PC-3 (cell line): ENCODE data around the gene PDZD2. TPM values are rescaled to one million over a fixed set of nuclear protein-coding genes. Genes with fewer than 3 reads are reported as not detected.

ENCODE experiments used
- ATAC-seq: fragments of 200-7000 bp; cut with Tn5 transposase; 2 replicates; pipeline ENCODE4 v1.9.1; 2020; ENCODE audit warnings: mild to moderate bottlenecking, moderate library complexity
- BruUV-seq: library from RNA; stranded (reverse); fragments of 400-500 nt; replicated peaks from 2 replicates; lab custom pipeline; 2021; lab: Mats Ljungman, UMichigan
- CTCF ChIA-PET: fragments of 300-600 bp; sonication (Branson Sonifier 250); formaldehyde crosslinking; loops from one replicate; lab custom pipeline; 2022; ENCODE audit warnings: antibody characterized with exemption; lab: Charles Lee
- POLR2A ChIA-PET: fragments of 300-600 bp; sonication (Branson Sonifier 250); formaldehyde crosslinking; loops from one replicate; lab custom pipeline; 2022; ENCODE audit warnings: antibody characterized with exemption; ENCODE audit not compliant: unreplicated experiment; lab: Charles Lee
- DNase-seq: peaks from one replicate; pipeline ENCODE4 v3.0.0-alpha.2; 2015
- H2AFZ ChIP-seq: fragments of 300-600 bp; sonication (generic); 2 replicates; pipeline ENCODE4 v1.6.0; 2016; ENCODE audit warnings: antibody characterized with exemption, low read length
- H3F3A ChIP-seq: fragments of 300-600 bp; sonication (generic); one replicate; pipeline ENCODE4 v1.6.0; 2017; ENCODE audit warnings: antibody characterized with exemption, low read length, control low read depth, mild to moderate bottlenecking; ENCODE audit not compliant: unreplicated experiment
- H3K27ac ChIP-seq: fragments of 300-600 bp; sonication (generic); 2 replicates; pipeline ENCODE4 v1.5.1; 2016; ENCODE audit warnings: mild to moderate bottlenecking, low read length
- H3K27me3 ChIP-seq: fragments of 300-600 bp; sonication (generic); 2 replicates; pipeline ENCODE4 v1.6.1; 2016; ENCODE audit warnings: low read length, mixed read lengths
- H3K36me3 ChIP-seq: fragments of 300-600 bp; sonication (generic); 2 replicates; pipeline ENCODE4 v1.6.1; 2016; ENCODE audit warnings: low read depth, mixed run types, low read length, mixed read lengths
- H3K4me1 ChIP-seq: fragments of 300-600 bp; sonication (generic); 2 replicates; pipeline ENCODE4 v1.5.1; 2016; ENCODE audit warnings: low read length; ENCODE audit not compliant: insufficient read depth
- H3K4me2 ChIP-seq: fragments of 300-600 bp; sonication (generic); 2 replicates; pipeline ENCODE4 v1.6.0; 2016; ENCODE audit warnings: low read length
- H3K4me3 ChIP-seq: fragments of 300-600 bp; sonication (generic); 2 replicates; pipeline ENCODE4 v1.5.1; 2016; ENCODE audit warnings: mild to moderate bottlenecking, low read length, mixed read lengths
- H3K79me2 ChIP-seq: fragments of 300-600 bp; sonication (generic); 2 replicates; pipeline ENCODE4 v1.6.1; 2017; ENCODE audit warnings: low read length, mixed read lengths
- H3K9ac ChIP-seq: fragments of 300-600 bp; sonication (generic); 2 replicates; pipeline ENCODE4 v1.6.0; 2016; ENCODE audit warnings: mild to moderate bottlenecking, low read length
- H3K9me2 ChIP-seq: fragments of 300-600 bp; sonication (generic); replicated peaks from 2 replicates; pipeline ENCODE4 v1.6.1; 2016; ENCODE audit warnings: mixed run types, low read length, mixed read lengths
- H3K9me3 ChIP-seq: fragments of 300-600 bp; sonication (generic); 2 replicates; pipeline ENCODE4 v1.6.1; 2016; ENCODE audit warnings: low read length, mixed read lengths
- H4K20me1 ChIP-seq: fragments of 300-600 bp; sonication (generic); 2 replicates; pipeline ENCODE4 v1.6.1; 2016; ENCODE audit warnings: low read length, mixed read lengths
- CTCF ChIP-seq: fragments of 300-600 bp; sonication (generic); conservative IDR thresholded peaks from 2 replicates; pipeline ENCODE4 v1.5.1; 2017; ENCODE audit warnings: antibody characterized with exemption, low read depth, mild to moderate bottlenecking, low read length
- EZH2 ChIP-seq: fragments of 300-600 bp; sonication (generic); IDR thresholded peaks from one replicate; pipeline ENCODE4 v1.6.1; 2017; ENCODE audit warnings: antibody characterized with exemption, mild to moderate bottlenecking, low read length; ENCODE audit not compliant: unreplicated experiment
- EZH2phosphoT487 ChIP-seq: fragments of 300-600 bp; sonication (generic); IDR thresholded peaks from 2 replicates; pipeline ENCODE4 v1.6.1; 2018; ENCODE audit warnings: mild to moderate bottlenecking, antibody characterized with exemption, low read length, borderline replicate concordance
- intact Hi-C: fragments of 100-400 bp; cut with micrococcal nuclease; formaldehyde crosslinking; loops from 2 replicates; pipeline ENCODE4 v1.9.0; 2023
- total RNA-seq: library from RNA; depleted of rRNA; stranded (reverse); fragments of >200 nt; gene quantifications from 2 replicates; pipeline ENCODE4 v1.2.3, GENCODE V29; 2014

Gene PDZD2
- total RNA-seq, 1 experiment from 2014 or later, result 2.0 TPM

GRCh38 chr5:31711935-31712592 is 73.1 kb downstream of the PDZD2 start:
- ATAC-seq (no peak), DNase-seq (no peak)
- Histone ChIP-seq H3K9me2 (no peaks in the 10 kb centered on the region), H3K4me3 (no peak overlapping the region), H3K27ac (no peak overlapping the region), H3K36me3 (no peaks in the 10 kb centered on the region), H3K79me2 (no peaks in the 10 kb centered on the region), H3K27me3 (peaks cover 52% of the 10 kb centered on the region), H3K9ac (no peak overlapping the region), H3K4me1 (no peaks in the 10 kb centered on the region), H3K9me3 (no peaks in the 10 kb centered on the region), H3K4me2 (no peak overlapping the region), H4K20me1 (no peaks in the 10 kb centered on the region), H3F3A (no peaks in the 10 kb centered on the region), H2AFZ (no peak overlapping the region)
- ChIA-PET POLR2A (no interaction called here), CTCF (no interaction called here)
- BruUV-seq, result no TSS peak
- intact Hi-C loops, result no loop called here
- TF ChIP-seq CTCF (no peak), EZH2 (no peak), EZH2phosphoT487 (no peak)

- H3K9ac ChIP-seq, result no peak overlapping the region
- no peaks in the 10 kb centered on the region for H3K9me2 ChIP-seq
- H3K79me2 ChIP-seq, result no peaks in the 10 kb centered on the region
- no peak overlapping the region for H3K4me2 ChIP-seq
- no peak for TF ChIP-seq EZH2
- TF ChIP-seq EZH2phosphoT487, result no peak
- no peak for TF ChIP-seq CTCF
- no peaks in the 10 kb centered on the region for H3F3A ChIP-seq
- ATAC-seq (no peak), DNase-seq (no peak)
- BruUV-seq, result no TSS peak
- POLR2A ChIA-PET, result no interaction called here
- H3K9me3 ChIP-seq, result no peaks in the 10 kb centered on the region
- no peak overlapping the region for H2AFZ ChIP-seq
- H3K27ac ChIP-seq, result no peak overlapping the region
- H3K27me3 ChIP-seq, result peaks cover 26% of the 10 kb centered on the region
- no peaks in the 10 kb centered on the region for H4K20me1 ChIP-seq
- H3K4me3 ChIP-seq, result no peak overlapping the region
- intact Hi-C loops, result no loop called here
- CTCF ChIA-PET, result no interaction called here
- H3K4me1 ChIP-seq, result no peaks in the 10 kb centered on the region
- no peaks in the 10 kb centered on the region for H3K36me3 ChIP-seq
Measured at GRCh38 chr5:31717561-31717960, 78.6 kb downstream of the PDZD2 start.

GRCh38 chr5:31720004-31720403 is 81.1 kb downstream of the PDZD2 start:
- DNase-seq (no peak), ATAC-seq (no peak)
- H3K4me3 ChIP-seq, result no peak overlapping the region
- H3K9ac ChIP-seq, result no peak overlapping the region
- H3K27me3 ChIP-seq, result peaks cover 21% of the 10 kb centered on the region; the same call in 1 of the 2 replicates
- no TSS peak for BruUV-seq
- ChIA-PET CTCF (no interaction called here), POLR2A (no interaction called here)
- TF ChIP-seq CTCF, result no peak
- TF ChIP-seq EZH2phosphoT487, result no peak
- no peak for TF ChIP-seq EZH2
- no peaks in the 10 kb centered on the region for H3F3A ChIP-seq
- intact Hi-C loops, result no loop called here
- no peaks in the 10 kb centered on the region for H3K9me3 ChIP-seq
- no peaks in the 10 kb centered on the region for H3K4me1 ChIP-seq
- no peaks in the 10 kb centered on the region for H3K9me2 ChIP-seq
- H3K4me2 ChIP-seq, result no peak overlapping the region
- no peaks in the 10 kb centered on the region for H4K20me1 ChIP-seq
- H3K27ac ChIP-seq, result no peak overlapping the region
- H3K36me3 ChIP-seq, result no peaks in the 10 kb centered on the region
- H2AFZ ChIP-seq, result no peak overlapping the region
- H3K79me2 ChIP-seq, result no peaks in the 10 kb centered on the region
